ENCODE data around the gene ELOA. TPM values are rescaled to one million over a fixed set of nuclear protein-coding genes. Genes with fewer than 3 reads are reported as not detected.
A peak's percentile ranks its signal among the peaks of the same experiment; 100 is the strongest.

The ELOA gene
- total and polyA plus RNA-seq, 2 of the 13 experiments (the other 11 are each of a cell fraction or from before 2014, with no cell fraction given): 14.2 to 28.5 TPM

- 0 out of 2 replicates have a peak, but pooled peaks have one; percentile 11 for TF ChIP-seq HINFP (CRISPR knock-in tag; IDR thresholded peaks at IDR 0.05; ENCODE audit: low read depth)
- TF ChIP-seq ZIK1 (CRISPR knock-in tag; IDR thresholded peaks at IDR 0.05; ENCODE audit: borderline replicate concordance, low read depth): no peak
- no peak for TF ChIP-seq CCDC6 (CRISPR knock-in tag; IDR thresholded peaks at IDR 0.05)
- no peak for TF ChIP-seq SCMH1 (CRISPR knock-in tag; IDR thresholded peaks at IDR 0.05; ENCODE audit: borderline replicate concordance)
- TF ChIP-seq ZNF646 (CRISPR knock-in tag; IDR thresholded peaks at IDR 0.05): no peak; the same call in 1 of the 2 replicates
- TF ChIP-seq ZBTB40 (IDR thresholded peaks at IDR 0.05): no peak
- peak; percentile 66; the same call in 1 of the 2 replicates for TF ChIP-seq ZBTB40 (CRISPR knock-in tag; IDR thresholded peaks at IDR 0.05)
- no peak for TF ChIP-seq GLI4 (CRISPR knock-in tag; IDR thresholded peaks at IDR 0.05; ENCODE audit: borderline replicate concordance)
- peak; percentile 46 for TF ChIP-seq SIX4 (CRISPR knock-in tag; IDR thresholded peaks at IDR 0.05)
- peak; percentile 81 for TF ChIP-seq AGO2 (optimal IDR thresholded peaks at IDR 0.05; ENCODE audit: low read depth, low read length)
- TF ChIP-seq POLR2AphosphoS5 (IDR thresholded peaks at IDR 0.05; ENCODE audit: low read depth, low read length): peak; percentile 84
Measured at GRCh38 chr1:23743287-23744152, at the start of gene ELOA (continued).
